ENCODE measurements around the gene GPC5.

Gene GPC5

DNA sequence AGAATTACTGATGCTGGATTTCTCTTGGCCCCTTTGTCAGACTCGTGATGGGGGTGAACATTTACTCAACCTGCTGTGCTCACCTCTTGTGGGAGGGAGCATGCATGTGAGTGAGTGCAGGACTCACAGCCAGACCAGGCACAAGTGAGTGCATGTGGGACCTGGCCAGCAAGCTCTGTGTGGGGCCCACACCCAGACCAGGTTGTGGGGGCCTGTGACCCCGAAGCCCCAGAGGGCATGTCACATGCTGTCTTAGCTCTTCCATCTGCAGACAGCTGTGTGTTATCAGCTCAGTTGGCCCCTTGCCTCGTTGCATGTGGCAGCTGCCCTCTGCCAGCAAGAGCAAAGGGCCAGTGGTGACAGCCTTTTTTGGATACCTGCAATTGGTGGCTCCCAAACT, 614.4 kb downstream of the GPC5 start:
- no peak for DNase-seq (ENCODE audit: low read depth)

DNA sequence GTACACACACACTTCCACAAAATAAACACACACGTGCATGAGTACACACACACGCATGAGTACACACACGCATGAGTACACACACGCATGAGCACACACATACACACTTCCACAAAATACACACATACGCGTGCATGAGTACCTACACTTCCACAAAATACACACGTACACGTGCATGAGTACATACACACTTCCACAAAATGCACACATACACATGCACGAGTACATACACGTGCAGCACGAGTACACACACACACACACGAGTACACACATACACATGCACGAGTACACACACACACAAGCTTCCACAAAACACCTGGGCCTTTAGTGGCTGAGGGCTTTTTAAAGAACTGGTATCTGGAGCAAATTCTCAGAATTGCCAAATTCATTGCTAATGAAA, 619.3 kb downstream of the GPC5 start:
- DNase-seq (ENCODE audit: low read depth): no peak

DNA sequence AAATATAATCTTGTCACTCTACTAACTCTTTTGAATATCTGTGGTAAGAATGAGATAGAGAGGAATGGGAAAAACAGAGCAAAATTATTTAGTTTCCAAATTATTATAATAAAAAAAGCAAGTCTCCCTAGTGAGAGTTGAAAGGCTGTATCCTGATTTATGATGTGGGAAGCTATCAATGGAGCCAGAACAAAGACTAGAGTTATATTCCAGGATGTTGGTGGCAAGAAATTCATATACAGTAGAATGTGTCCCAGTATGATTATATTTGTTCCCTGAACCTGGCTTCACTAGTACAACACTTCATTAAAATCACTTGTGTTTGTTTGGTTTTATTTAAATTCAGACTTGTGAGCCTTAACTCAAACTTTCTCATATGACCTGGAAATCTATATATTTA, 630.3 kb downstream of the GPC5 start:
- no peak for DNase-seq (ENCODE audit: low read depth)

DNA sequence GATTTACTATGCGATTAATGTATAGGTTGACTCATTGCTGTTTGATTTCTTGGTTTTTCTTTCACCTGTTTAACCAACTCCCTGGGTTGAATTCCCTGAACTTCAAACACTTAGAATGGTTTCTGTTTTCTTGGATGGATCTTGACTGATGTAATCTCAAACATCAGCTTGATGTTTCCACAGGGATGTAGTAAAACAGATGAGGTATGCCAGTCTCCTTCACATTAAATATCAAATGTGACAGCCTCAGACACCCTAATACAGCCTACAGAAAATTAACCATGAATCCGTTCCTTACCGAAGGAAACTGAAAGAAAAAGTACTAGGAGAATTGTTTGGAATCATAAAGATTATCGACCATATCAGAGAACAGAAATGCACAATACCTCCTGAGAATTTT, 631.2 kb downstream of the GPC5 start:
- DNase-seq (ENCODE audit: low read depth): no peak

DNA sequence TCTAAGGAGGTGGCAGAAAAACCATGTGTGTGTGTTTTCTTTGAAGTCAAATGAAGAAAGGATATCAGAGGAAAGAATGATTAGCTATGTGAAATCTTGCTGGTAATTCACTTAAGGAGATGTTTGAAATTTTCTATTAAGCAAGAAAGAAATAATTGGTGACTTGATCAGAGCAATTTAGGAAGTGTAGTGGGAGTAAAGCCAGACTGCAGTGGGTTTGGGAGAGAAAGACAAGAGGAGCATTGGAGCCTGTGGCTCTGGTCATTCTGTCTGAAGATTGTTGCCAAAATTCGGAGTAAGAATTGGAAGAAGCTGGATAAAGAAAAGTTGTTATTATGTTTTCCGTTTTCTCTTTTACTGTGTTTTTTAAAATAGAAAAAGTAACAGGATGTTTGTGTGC, 640.5 kb downstream of the GPC5 start:
- DNase-seq (ENCODE audit: low read depth): no peak

DNA sequence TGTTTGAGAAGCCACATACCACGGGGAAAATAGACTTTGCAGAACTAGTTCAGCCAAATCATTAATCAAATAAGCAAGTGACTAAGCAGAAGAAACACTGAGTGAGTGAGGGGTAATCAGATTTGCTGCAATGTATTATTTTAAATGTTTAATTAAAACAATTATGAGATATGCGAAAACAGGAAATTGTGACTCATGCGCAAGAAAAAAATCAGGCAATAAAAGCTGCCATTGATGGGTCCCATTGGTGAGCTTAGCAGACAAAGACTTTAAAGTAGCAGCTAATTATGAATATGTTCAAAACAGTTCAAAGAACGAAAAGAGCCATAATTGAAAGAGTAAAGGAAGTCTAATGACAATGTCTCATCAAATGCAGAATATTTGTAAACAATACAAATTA, 644.1 kb downstream of the GPC5 start:
- no peak for DNase-seq (ENCODE audit: low read depth)

DNA sequence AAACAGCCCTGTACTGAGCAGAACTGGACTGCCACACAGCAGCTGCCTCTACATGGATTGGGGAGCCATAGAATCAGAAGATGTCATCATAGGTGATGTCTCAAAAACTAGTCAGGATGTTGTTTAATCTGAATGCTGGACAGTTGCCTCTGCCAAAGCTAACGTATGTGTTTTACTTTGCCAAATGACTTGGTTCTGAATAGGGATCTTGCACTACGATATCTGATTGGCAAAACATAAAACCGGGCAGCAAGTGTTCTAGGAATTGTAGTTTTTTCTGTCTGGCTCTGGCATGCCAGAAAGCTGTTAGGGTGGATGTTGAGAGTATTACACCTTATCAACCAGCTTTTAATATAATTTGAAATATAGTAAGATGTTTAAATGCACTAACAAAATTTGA, 645.9 kb downstream of the GPC5 start:
- DNase-seq (ENCODE audit: low read depth): no peak

DNA sequence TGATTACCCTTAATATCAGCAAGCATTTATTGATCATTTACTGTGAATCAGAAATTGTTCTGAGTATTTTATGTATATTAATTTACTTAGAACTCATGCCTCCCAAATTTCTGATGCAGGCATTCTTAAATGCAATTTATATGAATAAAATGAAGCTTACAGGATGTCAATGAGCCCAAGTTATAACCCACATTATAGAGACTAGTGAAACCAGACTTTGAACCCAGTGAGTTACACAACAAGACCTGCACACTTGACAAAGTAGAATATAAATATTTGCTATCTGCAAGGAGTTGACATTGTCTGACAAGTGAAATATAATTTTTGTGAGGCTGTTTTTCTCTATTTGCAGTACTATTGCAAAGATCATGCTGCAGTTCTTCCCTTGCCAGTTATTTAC, 656.0 kb downstream of the GPC5 start:
- no peak for DNase-seq (ENCODE audit: low read depth)

DNA sequence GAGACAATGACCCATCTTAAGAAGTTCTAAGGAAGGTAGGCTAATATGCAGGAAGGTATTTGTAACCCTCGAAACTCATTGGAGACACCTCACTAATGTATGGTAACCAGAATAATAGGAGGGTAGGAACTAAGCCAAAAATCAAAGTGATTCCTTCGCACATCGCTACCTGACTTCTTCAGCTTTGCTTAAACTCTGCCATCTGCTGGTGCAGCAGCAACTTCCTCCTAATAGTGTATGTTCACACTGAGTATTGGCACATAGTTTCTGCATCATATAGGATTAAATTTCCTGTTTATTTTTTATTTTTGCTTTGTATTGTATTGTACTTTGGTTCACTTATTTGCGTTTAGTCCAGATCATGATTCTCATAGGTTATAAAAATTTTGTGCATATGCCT, 676.2 kb downstream of the GPC5 start:
- DNase-seq (ENCODE audit: low read depth): no peak

DNA sequence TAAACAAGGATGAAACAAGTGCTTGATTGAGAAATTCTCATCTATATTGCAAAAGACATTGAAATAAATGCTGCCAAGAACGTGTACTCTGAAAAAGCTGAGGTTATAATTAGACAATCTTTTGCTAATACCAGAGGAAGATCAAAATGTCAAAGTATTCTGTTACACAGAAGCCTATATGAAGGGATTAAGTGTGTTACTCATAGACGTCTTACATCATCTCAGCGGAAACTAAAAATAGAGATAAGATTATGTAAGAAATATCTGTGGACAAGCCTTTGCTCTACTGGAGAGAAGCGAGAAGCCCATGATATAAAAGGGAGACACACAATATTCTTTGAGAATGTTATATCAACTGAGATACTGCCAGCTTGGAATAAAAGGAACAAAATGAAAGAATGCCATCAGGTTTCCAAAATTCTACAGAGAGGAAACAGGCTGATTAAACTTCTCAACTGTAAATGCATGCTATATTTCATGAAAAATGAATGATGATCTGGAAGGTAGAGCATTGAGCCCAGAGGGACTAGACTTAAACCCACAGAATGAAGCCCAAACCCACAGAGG, 699.0 kb downstream of the GPC5 start:
- DNase-seq (ENCODE audit: low read depth): no peak

DNA sequence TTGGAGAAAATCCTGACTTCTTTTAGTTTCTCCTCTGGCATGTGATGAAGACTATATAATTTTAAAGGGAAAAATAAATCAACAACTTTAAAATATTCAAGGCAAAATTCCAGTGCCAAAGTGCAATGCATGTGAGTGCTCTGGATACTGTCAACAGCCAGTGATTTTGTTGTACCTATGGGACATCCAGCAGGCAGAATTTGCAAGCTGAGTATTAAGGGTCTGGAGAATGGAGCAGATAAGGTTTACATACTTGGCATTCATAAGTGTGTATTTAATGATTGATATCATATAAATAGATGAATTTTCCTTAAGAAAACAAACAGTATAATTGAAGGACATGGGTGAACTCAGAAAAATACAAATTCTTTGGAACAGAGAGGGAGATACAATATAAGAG, 703.4 kb downstream of the GPC5 start:
- DNase-seq (ENCODE audit: low read depth): no peak

DNA sequence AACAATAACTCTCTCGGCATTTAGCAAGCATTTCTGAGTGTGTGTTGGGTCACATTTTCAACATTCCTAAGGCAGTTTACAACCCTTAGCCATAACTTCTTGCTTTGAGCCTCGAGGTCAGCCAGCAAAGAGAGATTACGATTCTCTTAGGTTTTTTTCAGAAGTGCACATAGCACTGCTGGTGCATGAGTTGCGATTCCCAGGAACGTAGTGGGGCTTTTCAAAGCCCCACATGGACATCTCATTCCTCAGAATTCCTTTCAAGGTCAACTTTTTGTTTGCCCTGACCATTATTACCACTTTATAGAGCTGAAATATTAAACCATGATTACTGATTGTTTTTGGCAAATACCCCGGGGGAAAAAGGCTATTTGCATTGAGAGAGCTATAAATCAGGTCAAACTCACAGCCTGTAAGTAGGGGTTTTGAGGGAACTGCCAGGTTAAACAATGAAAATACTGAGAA, 705.3 kb downstream of the GPC5 start:
- DNase-seq (ENCODE audit: low read depth): no peak

DNA sequence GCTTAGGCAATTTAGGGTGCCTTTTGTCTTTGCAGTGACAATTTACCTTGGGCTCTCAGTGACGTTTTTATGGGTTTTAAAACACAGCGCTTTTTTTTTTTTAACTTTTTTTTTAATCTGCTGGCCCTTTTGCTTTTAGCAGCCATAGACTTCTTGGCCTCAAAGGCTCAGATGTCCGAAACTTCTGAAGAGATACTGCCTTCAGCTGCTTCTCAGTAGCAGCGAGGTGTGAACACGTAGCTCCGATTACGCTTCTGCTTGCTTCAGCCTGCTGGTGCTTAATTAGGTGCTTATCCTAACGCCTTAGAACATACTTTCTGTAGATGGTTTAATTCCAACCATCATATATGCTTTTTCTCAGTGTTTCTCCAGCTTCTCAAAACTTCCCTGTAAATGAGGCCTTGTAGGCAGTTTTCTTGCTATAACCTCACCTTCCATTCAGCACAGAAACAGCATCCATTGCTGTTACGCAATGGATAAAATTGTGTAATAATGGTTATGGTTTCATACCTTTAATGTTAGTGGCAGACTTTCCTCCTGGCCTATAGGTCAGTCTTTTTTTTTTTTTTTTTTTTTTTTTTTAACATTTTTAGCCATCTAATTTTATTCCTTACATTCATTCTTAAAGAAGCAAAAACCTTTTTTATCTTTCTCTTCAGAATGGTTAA, 723.9 kb downstream of the GPC5 start:
- no peak for DNase-seq (ENCODE audit: low read depth)

DNA sequence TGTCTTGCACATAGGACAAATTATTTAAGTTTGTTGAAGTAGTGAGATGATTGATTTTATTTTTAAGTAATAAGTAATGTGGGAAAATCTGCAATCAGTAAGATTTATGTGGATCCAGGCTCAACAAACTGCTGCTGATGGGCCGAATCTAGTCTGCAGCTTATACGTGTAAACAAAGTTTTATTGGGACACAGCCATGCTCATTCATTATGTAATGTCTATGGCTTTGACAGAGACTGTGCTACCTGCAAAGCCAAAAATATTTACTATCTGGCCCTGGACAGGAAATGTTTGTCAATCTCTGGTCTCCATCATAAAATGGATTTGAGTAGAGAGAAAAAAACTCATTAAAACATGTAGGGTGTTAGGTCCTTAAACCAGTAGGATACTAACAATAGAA, 728.0 kb downstream of the GPC5 start:
- DNase-seq (ENCODE audit: low read depth): no peak

DNA sequence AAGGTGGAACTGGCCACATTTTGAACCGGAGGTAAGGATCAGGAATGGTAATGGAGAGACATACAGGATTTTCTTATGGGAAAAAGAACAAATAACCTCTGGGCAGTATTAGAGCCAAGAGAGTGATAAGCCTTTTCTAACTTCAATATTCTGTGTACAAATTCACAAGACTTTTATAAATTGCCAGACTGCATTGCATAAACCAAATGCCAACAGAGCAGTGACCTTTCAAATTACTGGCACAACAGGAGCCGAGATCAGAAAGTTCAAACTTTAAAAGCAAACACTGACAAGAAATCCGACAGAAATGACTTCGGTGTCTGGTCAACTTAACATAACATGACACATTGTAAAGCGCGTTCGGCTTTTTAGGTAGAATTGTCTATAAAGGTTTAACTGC, 737.1 kb downstream of the GPC5 start:
- DNase-seq (ENCODE audit: low read depth): no peak

DNA sequence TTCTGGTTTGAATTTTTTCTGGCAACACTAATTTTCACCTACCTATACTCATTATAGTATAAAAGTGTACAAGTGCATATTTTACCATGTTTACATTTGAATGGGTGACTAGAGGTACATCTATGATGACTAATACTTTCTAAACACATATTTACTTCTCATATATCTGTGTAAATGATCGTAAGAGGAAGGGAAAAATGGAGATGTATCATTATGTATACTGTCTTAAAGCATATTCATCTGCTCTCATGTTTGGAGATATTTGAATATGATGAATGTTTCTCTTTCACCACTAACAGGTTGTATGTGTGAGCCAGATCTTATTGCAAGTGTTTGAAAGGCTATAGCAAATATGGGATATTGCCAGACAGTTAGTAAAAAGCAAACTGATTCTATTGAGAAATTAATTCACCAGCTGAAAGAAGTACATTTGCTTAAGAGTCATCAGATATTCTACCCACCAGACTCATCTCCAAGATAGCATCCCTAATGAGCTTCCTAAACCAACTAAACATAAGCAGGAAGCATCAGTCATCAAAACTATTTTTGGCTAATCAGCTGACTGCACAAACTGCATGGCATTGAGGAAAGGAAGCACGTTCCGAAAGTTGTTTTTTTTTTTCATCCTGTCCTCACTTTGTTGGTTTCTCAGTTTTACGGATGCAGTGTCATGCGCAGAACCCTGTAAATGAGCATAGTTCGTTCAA, 738.2 kb downstream of the GPC5 start:
- DNase-seq (ENCODE audit: low read depth): no peak

DNA sequence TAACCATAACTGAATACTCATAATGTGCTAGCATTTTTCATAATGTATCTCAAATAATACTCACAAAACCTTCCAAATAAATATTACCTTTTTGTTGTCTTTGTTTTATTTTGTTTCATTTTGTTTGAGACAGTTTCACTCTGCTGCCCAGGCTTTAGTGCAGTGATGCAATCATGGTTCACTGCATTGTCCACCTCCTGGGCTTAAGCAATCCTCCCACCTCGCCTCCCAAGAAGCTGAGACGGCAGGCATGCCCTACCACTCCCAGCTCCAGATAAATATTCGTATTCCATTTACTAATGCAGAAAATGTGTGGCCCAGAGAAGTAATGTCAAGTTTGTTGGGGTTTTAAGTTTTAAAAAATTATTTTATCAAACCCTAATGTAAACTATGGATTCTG, 739.1 kb downstream of the GPC5 start:
- no peak for DNase-seq (ENCODE audit: low read depth)

DNA sequence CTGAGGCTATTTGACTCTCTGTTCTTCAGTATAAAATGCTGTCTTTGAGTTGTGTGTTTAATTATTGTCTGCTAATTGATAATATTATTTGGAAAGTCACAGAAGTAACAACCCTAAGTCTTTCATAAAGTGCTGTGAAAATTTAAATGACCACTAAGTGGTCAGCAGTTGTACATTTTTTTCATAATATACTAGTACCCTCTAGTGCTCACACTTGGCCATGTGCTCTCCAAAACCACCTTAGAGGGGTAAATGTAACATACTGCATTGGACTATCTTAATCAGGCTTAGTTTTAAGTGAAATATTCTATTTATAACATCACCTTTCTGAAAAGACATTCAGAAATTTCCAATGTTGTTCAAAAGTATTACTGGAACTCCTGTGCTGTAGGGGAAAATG, 745.3 kb downstream of the GPC5 start:
- no peak for DNase-seq (ENCODE audit: low read depth)

DNA sequence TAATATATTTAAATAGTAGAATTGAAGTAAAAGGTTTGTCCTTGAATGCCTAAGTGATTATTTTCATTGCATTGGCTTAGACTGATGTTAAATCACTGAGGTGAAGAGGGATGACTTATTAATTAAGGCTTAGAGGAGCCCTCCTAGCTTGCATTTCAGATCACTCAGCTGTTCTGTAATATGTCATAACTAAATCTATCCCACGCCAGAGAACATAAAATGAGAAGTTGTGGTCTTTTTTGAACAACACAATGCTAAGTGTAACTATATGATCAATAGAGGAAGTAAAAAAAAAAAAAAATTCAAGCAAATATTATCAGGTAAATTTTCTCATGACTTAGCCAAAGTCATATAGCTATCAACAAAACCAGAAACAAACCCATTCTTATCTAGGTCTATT, 752.2 kb downstream of the GPC5 start:
- no peak for DNase-seq (ENCODE audit: low read depth)

DNA sequence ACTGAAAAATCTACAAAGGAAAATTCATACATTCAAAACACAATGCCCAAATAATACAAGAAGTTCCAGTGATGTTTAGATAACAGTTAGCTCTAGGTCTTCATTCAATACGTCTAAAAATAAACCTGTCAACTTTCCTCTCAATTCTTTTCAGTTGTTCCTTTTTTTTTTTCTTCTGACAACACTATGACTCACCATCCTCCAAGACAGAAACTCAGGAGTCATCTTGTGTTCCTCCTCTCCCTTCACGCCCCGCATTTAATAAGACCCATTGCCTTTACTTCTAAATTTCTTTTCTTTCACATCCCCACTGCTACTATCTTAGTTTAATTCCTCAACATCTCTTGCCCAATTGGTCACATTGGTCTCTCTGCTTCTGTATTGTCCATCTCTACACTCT, 759.9 kb downstream of the GPC5 start:
- DNase-seq (ENCODE audit: low read depth): no peak

DNA sequence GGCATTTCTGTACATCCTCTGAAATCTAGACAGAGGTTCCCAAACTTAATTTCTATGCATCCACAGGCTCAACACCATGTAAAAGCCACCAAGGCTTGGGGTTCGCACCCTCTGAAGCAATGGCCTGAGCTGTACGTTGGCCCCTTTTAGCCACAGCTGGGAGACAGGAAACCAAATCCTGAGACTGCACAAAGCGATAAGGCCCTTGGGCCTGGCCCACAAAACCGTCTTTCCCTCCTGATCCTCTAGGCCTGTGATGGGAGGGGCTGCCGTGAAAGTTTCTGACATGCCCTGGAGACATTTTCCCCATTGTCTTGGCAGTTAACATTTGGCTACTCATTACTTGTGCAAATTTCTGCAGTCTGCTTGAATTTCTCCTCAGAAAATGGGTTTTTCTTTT, 766.4 kb downstream of the GPC5 start:
- no peak for DNase-seq (ENCODE audit: low read depth)

DNA sequence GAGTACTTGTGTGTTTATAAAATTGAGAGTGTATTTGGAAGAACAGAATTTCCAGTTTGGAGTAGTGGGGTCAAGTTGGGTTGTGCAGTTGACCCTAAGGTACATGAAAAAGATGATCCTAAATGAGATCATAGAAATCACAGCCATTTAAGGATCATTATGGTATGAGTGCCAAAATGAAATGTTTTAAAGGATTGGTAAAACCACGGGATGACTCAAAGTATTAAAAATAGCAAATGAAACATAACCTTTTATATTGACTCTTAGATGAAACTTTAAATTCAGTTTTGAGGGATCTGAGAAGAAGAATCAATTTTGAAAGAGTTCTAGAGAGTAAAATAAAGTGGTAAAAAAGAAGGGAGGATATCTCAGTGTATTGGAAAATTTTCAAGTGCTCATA, 773.8 kb downstream of the GPC5 start:
- no peak for DNase-seq (ENCODE audit: low read depth)

DNA sequence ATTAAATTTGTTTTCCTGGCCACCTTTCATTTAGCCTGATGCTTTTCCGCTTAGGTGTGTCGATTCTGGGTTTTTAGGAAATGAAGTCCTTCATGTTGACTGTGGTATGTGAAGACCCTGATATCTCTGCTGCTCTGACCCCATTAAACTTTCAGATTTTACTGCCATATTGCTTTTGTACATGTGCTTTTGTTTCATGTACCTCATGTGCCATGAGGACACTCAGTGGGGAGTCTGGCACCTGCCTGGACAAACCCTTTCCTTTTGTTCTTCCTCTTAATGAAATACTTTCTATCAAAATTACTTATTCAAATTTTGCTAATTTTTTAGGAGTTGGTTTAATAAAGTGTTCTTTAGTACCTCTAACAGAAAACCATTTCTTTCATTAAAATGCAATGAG, 774.8 kb downstream of the GPC5 start:
- no peak for DNase-seq (ENCODE audit: low read depth)

DNA sequence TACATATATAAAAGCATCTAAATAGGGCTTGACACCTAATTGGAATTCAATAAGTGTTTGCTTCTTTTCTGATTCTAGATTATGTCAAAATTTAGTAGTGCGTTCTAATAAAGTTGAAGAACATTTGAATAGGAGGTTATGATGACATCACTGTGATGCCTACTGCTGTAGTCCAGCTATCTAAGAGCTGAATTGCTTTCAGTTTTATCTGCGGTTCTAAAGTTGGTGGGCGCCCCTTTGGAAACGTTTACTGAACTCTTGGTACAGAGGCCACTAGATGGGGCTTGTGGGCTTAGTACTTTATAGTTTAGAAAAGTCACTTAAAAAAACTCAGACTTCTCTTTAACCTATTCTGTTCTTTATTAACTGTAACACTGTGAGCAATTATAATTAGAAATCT, 776.9 kb downstream of the GPC5 start:
- no peak for DNase-seq (ENCODE audit: low read depth)

Data from EH (cell line).